IPS DF 4.7 (cell line): ENCODE data around the gene POLR3H.

Source experiments
- DNase-seq: peaks from one replicate; pipeline ENCODE4 v3.0.0-alpha.2; 2013; ENCODE audit warnings: low spot score; ENCODE audit errors: extremely low read depth

The POLR3H gene

GRCh38 chr22:41537203-41537602, 7.1 kb downstream of the POLR3H start:
- DNase-seq = no peak

- DNase-seq = no peak
These were observed 9.0 kb downstream of the POLR3H start for GRCh38 chr22:41535244-41535643.

- no peak for DNase-seq
These were observed 10.1 kb downstream of the POLR3H start for GRCh38 chr22:41534219-41534618.

DNA sequence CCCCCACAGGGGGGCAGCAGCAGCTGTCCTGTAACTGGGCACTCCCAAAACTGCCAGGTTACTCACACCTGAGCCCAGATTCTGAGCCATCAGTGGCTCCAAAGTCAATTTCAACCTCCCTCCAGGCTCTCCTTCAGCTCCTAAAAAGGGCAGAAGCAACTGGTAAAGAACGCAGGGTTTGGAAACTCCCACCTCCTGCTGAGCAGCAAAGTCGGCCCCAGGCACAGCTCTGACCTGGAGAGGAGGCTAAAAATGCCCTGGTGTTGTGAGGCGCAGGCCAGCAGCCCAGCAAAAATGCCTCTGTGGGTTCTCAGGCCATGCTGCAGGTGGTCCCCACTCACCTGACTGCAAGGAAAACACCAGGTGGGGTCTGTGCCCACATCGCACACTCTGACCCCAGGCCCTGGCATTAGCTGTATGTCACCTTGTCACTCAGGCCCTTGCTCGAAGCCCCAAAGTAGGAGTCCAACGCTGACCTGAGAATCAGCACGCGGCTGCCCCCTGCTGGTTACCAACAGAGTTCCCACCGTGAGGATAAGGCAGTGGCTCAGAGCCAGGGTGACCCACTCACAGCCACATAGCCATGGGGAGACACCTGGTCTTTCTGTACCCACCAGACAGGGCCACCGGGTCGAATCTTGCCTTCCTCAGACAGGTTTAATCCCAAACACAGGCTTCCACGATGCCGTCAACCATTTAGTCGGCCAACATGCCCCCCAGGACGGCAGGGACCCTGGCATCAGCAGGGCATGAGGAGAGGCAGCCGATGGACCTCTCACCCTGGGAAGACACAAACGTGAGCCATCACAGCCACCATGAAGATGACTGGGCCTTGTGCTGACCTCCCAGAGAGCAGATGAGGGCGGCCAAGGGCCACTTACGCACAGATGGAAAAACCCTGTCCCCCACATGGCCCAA, 11.1 kb downstream of the POLR3H start:
- DNase-seq = no peak

DNA sequence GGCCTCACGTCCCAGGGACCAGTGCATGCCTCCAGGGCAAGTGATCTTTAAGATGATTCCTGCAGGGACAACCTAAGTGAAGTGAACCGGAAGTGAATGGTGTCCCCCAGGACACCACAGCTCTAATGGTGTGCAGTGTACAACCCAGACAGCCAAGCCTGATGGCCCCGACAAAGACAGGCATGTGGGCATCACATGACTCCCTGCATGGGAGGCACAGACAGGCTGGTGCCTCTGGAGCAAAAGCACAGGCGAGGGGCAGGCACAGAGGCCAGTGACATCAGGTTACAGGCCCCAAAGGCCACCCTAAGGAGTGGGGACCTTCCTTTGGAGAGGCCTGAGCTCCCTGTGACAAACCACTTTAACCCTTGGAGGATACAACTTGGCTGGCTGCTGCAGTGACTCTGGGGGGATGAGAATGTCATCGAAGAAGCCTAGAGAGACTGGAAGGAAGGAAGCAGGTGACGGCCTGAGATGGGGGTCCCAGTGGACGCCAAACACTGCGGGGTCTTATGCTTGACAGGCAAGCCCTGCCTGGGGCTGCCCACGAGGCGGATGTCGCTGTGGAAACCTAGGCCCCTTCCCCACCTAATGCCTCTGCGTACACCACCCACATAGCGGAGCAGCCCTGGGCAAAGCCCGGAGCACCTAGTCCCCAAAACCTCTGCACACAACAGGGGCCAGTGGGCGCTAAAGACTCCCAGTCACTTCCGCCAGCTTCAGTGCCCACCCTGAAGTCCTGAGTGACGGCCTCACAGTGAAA, 12.4 kb downstream of the POLR3H start:
- DNase-seq = no peak

DNA sequence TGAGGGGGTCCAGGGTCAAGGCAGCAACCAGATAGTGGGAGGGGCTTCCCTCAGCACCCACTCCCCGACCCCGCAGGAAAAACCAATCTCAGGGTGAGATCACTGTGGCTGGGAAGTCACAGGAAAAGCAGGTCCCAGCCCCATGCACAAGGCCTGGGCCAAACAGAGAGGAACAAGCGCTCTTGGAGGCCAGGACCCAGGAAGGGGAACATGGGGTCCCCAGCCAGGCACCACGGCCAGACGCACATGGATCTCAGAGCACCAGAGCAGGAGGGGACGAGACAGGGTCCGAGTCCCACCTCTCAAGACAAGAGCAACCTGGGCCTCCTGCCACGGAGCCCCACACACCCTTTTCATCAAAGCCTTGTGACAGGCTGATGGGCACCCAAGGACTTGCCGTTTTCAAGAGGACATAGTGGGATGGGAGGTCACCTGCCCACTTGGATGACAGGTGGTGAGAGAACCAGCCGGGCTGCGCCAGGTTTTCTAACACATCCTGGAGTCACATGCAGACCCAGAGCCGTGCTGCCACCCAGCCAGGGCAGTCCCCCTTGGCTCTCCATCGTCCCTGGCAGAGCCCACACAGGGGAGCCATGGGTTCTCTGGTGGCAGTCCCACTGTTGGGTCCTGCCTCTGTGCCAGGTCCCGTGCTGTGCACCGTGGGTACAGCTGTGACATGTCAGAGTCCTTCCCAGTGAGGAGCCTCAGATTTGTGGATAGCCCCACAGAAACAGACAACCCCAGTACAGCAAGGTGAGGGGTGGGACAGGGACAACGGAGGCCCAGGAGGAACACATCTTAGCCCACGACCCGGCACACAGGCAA, 13.2 kb downstream of the POLR3H start:
- DNase-seq = no peak

DNA sequence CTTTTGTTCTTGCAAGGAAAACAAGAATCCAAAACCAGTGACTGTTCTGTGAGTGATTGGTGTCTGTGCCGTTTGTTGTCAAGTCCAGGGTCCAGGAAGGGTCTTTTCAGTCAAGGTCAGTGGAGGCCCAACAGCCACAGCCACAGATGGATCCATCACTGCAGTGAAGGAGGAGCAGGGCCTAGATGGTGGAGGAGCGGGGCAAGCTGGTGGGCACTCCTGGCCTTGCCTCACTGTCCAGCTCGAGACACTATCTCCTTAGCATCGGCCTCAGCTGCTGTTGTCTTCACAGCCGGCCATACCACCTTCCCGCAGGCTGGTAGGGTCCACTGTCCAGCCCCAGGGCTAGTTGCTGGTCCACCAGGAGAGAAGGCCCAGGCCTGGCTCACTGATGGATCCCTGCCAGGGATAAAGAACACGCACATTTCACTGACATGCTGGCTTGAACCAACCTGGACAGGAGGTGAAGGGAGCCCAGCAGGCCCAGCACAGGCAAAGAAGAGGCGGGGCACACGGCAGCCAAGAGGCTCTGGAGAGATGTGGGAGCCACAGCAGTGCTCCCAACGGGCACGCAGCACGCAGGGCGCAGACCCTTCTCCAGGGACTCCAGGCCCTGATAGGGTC, 15.2 kb downstream of the POLR3H start:
- no peak for DNase-seq

DNA sequence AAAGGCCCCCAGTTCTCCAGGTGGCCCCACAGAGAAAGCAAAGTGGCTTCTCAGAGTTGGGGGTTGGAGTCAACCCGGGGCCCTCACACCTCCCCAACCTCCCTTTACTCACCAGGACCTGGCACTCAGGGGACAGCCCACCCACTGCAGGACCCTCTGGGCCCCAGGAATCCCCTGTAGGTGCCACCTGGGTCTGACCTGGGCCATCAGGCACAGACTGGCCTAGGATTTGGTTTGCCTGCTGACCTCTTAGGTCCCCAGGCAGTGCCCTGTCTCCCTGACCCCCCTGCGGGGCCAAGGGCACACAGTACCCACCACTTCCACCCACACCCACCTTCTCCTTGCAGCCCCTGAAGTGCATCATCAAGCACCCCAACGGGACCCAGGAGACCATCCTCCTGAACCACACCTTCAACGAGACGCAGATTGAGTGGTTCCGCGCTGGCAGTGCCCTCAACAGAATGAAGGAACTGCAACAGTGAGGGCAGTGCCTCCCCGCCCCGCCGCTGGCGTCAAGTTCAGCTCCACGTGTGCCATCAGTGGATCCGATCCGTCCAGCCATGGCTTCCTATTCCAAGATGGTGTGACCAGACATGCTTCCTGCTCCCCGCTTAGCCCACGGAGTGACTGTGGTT, 16.0 kb downstream of the POLR3H start:
- DNase-seq = no peak

- no peak for DNase-seq
These were observed 17.2 kb downstream of the POLR3H start for GRCh38 chr22:41526830-41527799.

DNA sequence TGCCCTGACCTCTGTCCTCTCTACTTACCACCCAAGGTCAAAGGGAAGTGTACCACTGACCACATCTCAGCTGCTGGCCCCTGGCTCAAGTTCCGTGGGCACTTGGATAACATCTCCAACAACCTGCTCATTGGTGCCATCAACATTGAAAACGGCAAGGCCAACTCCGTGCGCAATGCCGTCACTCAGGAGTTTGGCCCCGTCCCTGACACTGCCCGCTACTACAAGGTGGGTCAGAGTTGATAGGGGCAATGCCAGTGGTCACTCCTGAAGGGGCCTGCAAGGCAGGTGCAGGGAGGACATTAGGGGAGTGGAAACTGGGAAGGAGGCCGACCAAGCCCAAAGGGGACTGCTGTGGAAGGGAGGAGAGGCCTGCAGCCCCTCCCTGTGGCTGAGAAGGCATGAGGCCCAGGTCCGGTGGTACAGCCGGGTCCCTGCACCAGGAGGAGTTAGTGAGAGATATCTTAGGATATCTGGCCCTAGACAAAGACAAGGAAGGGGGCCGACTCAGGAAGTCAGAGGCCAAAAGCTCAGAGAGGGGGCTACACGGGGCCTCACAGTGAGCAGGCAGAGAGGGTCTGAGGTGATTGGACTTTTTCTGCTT, 17.9 kb downstream of the POLR3H start:
- no peak for DNase-seq

DNA sequence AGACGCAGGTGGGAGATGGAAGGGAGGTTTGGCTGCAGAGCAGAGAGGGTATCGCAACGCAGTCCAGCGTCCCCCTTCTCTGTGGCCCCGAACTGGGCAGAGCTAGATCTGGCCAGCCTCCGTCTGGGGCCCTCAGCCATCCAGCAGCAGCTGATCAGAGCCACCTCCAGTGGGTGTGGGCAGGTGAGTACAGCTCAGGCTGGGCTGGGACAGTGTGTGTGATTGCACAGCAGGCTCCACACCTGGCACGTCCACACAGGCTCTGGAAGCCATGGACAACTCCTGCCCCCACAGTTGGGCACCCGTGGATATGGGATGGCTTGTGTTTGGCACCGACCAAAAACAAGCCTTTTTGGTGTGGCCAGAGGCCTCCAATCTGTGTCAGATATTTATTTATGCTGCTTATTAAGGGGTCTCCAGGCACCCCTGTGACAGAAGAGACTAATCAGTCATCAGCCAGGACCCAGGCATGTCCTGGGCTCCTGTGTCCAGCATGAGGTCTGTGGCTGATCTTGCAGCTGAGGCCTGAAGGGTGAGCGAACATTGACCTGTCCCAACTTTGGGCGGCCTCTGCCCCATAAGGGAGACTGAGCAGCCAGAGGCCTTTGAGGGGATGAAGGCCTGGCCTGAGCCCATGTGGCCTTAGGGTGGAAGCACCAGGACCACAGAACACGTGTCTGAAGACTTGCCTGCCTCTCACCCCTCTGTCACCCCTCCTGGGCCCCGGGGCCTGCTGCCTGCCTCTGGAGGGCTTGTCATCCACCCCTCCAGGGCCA, 18.6 kb downstream of the POLR3H start:
- no peak for DNase-seq

DNA sequence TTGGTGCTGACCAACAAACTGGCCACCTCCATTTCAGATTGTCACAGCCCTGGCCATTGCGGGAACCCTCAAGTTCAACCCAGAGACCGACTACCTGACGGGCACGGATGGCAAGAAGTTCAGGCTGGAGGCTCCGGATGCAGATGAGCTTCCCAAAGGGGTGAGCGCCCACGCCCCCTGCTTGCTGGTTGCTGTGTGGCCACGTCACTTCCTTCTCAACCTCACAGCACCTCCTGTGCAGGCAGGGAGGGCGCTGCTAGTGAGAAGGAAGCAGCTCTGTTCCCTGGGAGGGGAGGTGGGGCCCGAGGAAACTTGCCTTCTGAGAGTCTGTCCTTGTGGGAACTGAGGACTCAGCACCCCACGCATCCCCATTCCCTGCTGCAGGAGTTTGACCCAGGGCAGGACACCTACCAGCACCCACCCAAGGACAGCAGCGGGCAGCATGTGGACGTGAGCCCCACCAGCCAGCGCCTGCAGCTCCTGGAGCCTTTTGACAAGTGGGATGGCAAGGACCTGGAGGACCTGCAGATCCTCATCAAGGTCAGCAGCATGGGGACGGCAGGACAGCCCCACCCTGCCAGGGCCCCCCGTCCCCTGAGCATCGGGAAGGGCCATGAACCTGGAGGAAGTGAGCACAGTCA, 19.3 kb downstream of the POLR3H start:
- no peak for DNase-seq

- no peak for DNase-seq
These were observed 20.0 kb downstream of the POLR3H start for GRCh38 chr22:41524251-41524661.

GRCh38 chr22:41523464-41524221, 20.6 kb downstream of the POLR3H start:
- no peak for DNase-seq

- DNase-seq = no peak
These were observed 21.5 kb downstream of the POLR3H start for GRCh38 chr22:41522813-41523212.

- no peak for DNase-seq
These were observed 23.1 kb downstream of the POLR3H start for GRCh38 chr22:41521126-41521525.

DNA sequence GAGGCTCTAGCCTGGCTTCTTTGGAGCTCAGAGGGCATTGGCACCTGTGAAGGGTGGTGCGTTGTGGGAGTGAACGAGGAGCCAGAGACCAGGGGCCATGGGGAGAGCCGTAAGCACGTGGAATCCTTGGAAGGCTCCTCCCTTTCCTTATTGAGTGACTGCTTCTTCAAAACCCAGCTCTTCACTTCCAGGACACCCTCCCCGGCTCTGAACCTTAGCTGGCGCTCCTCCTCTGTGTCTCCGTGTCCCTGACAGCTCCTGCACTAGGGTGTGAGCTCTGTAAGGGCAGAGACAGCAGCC, 26.3 kb downstream of the POLR3H start:
- no peak for DNase-seq
